Fibroblast of lung (primary cell): ENCODE results near the gene NRIP1. TPM values are rescaled to one million over a fixed set of nuclear protein-coding genes. Genes with fewer than 3 reads are reported as not detected.

Experiments
- DNase-seq, 2 donors: peaks; one replicate each; pipeline versions ENCODE4 v3.0.0 to v3.0.0-alpha.2; 2010; ENCODE audit warnings: low read depth in 2 of 2
- H2AFZ ChIP-seq: 2 replicates; pipeline ENCODE4 v1.5.1; 2012; ENCODE audit warnings: low read length, control low read depth, inconsistent platforms
- H3K27ac ChIP-seq: 2 replicates; pipeline ENCODE4 v1.5.1; 2011; ENCODE audit warnings: low read length, control low read depth; ENCODE audit not compliant: insufficient read depth
- H3K27me3 ChIP-seq: 2 replicates; pipeline ENCODE4 v1.5.1; 2011; ENCODE audit warnings: mild to moderate bottlenecking, low read length; ENCODE audit not compliant: control insufficient read depth, insufficient read depth
- H3K36me3 ChIP-seq: 2 replicates; pipeline ENCODE4 v1.5.1; 2011; ENCODE audit warnings: low read length; ENCODE audit not compliant: control insufficient read depth, insufficient read depth
- H3K4me1 ChIP-seq: 2 replicates; pipeline ENCODE4 v1.5.1; 2011; ENCODE audit warnings: low read length; ENCODE audit not compliant: control insufficient read depth, insufficient read depth; ENCODE audit errors: extremely low read depth
- H3K4me2 ChIP-seq: 2 replicates; pipeline ENCODE4 v1.5.1; 2011; ENCODE audit warnings: low read length, control low read depth; ENCODE audit not compliant: insufficient read depth; ENCODE audit errors: extremely low read depth
- H3K4me3 ChIP-seq, 4 experiments: fragments of 200-600 bp in 1 of 4; sonication (generic) in 1 of 4; replicated peaks in 1 of 4; 2 replicates each; pipeline ENCODE4 v1.5.1; 2011 to 2016; ENCODE audit warnings: low read length in 4 of 4, low read depth in 3 of 4, mild to moderate bottlenecking in 3 of 4, control low read depth in 2 of 4, inconsistent platforms in 1 of 4, mixed read lengths in 1 of 4; ENCODE audit not compliant: insufficient read depth in 1 of 4; ENCODE audit errors: control extremely low read depth in 1 of 4
- H3K79me2 ChIP-seq: 2 replicates; pipeline ENCODE4 v1.5.1; 2012; ENCODE audit warnings: mild to moderate bottlenecking, low read length, inconsistent platforms; ENCODE audit not compliant: control insufficient read depth, insufficient read depth
- H3K9ac ChIP-seq: 2 replicates; pipeline ENCODE4 v1.5.1; 2011; ENCODE audit warnings: mild to moderate bottlenecking, low read length, control low read depth; ENCODE audit not compliant: insufficient read depth
- H3K9me3 ChIP-seq: 2 replicates; pipeline ENCODE4 v1.5.1; 2012; ENCODE audit warnings: low read depth, low read length; ENCODE audit not compliant: control insufficient read depth, insufficient read depth
- H4K20me1 ChIP-seq: 2 replicates; pipeline ENCODE4 v1.5.1; 2011; ENCODE audit warnings: low read length; ENCODE audit not compliant: control insufficient read depth, insufficient read depth; ENCODE audit errors: extremely low read depth
- EZH2 ChIP-seq: IDR thresholded peaks from 2 replicates; pipeline ENCODE4 v1.5.1; 2012; ENCODE audit warnings: low read length, control low read depth, mild to moderate bottlenecking; ENCODE audit errors: missing control alignments
- polyA plus RNA-seq, 2 donors: library from polyadenylated mRNA; depleted of rRNA in 1 of 2; stranded (reverse) in 1 of 2; unstranded in 1 of 2; fragments of >200 nt; gene quantifications; 2 replicates each; pipeline ENCODE4 v1.2.1, GENCODE V29; 2011 to 2012; ENCODE audit warnings: missing spikeins in 1 of 2
- total RNA-seq: library from RNA; depleted of rRNA; stranded (reverse); fragments of >200 nt; gene quantifications from 2 replicates; pipeline ENCODE4 v1.2.1, GENCODE V29; 2014
- TF ChIP-seq, protein P1 (sequence below), 2 donors: IDR thresholded peaks in 1 of 2; conservative IDR thresholded peaks in 1 of 2; 1 replicate in 1 of 2; 2 replicates in 1 of 2; pipeline ENCODE4 v1.5.1; 2011 to 2012; ENCODE audit warnings: low read length in 2 of 2, control low read depth in 1 of 2, inconsistent platforms in 1 of 2, low read depth in 1 of 2, mild to moderate bottlenecking in 1 of 2

Gene NRIP1
- total and polyA plus RNA-seq, 2 donors (not counting 1 experiment from before 2014, with no cell fraction given): 17.8 to 24.8 TPM

DNA sequence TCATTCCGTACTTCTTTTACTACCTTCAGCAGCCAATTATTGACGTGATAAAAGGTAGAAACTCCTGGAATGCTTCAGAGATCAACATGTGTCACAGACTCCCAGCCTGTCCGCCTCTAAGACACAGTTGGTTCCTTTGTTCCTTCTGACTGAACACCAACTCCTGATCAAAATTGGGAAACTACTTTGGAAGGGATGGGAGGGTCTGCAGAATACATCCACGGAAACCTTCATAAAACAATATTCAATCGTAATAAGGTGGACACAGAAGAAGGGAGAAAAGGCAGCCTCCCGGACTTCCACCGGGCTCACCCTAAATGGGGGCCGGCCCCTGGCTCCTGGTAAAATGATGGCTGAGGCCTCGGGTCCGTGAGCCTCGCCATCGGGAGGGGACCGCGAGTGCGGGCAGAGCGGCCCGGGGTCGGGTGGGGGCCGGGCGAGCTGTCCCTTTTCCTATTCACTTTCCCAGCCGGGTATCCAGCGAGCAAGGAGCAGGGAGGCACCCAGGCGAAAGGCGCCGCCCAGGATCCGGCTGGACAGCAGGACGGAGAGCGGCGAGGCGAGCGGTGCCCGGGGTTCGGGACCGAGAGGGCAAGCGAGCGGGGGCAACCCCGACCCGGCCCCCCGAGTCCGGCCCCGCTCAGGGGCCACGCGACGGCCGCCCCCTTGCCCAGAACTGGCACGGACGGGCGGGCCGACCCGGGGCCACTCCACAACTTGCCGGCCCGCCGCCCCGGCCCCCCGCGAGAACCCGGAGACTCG, 805 bp downstream of the NRIP1 start:
- H3K9ac ChIP-seq: peak overlapping the region; percentile 86
- DNase-seq: peak; percentile 37 to 49
- no peaks in the 10 kb centered on the region for H3K27me3 ChIP-seq
- no peak for TF ChIP-seq EZH2
- TF ChIP-seq, protein P1, sequence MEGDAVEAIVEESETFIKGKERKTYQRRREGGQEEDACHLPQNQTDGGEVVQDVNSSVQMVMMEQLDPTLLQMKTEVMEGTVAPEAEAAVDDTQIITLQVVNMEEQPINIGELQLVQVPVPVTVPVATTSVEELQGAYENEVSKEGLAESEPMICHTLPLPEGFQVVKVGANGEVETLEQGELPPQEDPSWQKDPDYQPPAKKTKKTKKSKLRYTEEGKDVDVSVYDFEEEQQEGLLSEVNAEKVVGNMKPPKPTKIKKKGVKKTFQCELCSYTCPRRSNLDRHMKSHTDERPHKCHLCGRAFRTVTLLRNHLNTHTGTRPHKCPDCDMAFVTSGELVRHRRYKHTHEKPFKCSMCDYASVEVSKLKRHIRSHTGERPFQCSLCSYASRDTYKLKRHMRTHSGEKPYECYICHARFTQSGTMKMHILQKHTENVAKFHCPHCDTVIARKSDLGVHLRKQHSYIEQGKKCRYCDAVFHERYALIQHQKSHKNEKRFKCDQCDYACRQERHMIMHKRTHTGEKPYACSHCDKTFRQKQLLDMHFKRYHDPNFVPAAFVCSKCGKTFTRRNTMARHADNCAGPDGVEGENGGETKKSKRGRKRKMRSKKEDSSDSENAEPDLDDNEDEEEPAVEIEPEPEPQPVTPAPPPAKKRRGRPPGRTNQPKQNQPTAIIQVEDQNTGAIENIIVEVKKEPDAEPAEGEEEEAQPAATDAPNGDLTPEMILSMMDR (conservative IDR thresholded peaks at IDR 0.05 in 1 of 2, IDR thresholded peaks at IDR 0.05 in 1 of 2; ENCODE audit: low read depth in 1 of 2, low read length in 2 of 2): no peak
- H3K4me2 ChIP-seq: peak overlapping the region; percentile 73
- no peaks in the 10 kb centered on the region for H4K20me1 ChIP-seq
- H3K9me3 ChIP-seq: no peaks in the 10 kb centered on the region
- no peak overlapping the region for H2AFZ ChIP-seq
- H3K4me1 ChIP-seq: peaks cover 2% of the 10 kb centered on the region
- peak overlapping the region; percentile 72 for H3K27ac ChIP-seq
- no peaks in the 10 kb centered on the region for H3K36me3 ChIP-seq
- peaks cover 53% of the 10 kb centered on the region for H3K79me2 ChIP-seq
- peak overlapping the region; percentile 49 to 94 (median 74) for H3K4me3 ChIP-seq

DNA sequence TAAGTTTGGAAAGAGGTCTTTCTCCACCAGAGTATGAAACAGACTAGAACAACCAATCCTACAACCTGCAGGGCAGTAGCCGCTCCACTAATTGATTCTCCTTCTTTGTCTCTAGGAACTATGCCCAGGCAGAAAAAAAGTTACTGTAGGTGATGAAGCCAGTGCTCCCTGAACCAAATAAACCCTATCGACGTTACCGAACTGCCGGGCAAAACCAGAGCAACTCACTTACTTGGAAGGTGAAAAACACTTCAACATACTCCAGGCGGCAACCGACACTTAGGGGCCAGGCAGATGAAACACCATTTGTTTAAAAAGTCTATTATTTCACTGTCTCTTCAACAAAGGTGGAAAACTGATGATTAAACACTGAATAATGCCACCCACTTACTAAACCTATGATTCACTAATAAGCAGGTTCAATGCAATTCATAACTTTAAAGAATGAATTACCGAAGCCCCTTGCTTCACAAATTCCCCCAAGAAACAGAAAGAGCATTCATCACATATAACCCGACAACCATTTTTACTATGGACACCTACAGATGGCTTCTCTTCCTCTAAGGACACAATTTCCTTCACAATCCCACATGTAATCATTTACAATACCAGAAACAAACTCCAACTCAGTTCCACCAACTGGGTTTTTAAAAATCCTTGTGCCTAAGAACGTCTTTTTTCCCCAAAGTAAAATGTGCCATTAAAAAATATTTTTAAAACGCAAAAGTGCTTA, 1.6 kb downstream of the NRIP1 start:
- Histone ChIP-seq H3K27ac (peak overlapping the region; percentile 72), H3K9ac (peak overlapping the region; percentile 11), H3K36me3 (no peaks in the 10 kb centered on the region), H3K79me2 (peaks cover 61% of the 10 kb centered on the region), H4K20me1 (no peaks in the 10 kb centered on the region), H3K4me2 (peak overlapping the region; percentile 73), H3K4me1 (peaks cover 2% of the 10 kb centered on the region), H3K4me3 (peak overlapping the region; percentile 49 to 94 (median 74)), H2AFZ (no peak overlapping the region), H3K9me3 (no peaks in the 10 kb centered on the region), H3K27me3 (no peaks in the 10 kb centered on the region)
- TF ChIP-seq, protein P1 (conservative IDR thresholded peaks at IDR 0.05 in 1 of 2, IDR thresholded peaks at IDR 0.05 in 1 of 2; ENCODE audit: low read depth in 1 of 2, low read length in 2 of 2): no peak
- TF ChIP-seq EZH2: no peak
- DNase-seq: peak in 1 of 2 donors; percentile 50

DNA sequence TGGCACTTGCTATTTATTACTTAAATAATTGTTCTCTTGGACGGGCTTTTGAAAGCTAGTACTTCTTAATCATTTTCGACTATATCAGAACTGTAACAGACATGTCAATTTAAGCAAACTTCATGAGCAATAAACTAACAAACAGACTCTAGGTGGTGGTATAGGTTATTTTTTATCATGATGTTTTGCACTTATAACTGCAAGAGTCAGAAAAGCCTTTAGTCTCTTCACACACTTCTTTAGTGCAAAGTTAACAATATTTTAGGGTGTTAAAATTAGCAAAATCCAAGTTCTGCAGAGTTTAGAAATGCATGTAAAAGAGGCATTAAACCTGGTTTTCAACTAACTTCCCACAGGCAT, 2.2 kb downstream of the NRIP1 start:
- no peak for TF ChIP-seq EZH2
- TF ChIP-seq, protein P1 (conservative IDR thresholded peaks at IDR 0.05 in 1 of 2, IDR thresholded peaks at IDR 0.05 in 1 of 2; ENCODE audit: low read depth in 1 of 2, low read length in 2 of 2): no peak
- DNase-seq: peak; percentile 15 to 48
- Histone ChIP-seq H3K4me2 (peak overlapping the region; percentile 73), H3K9ac (no peak overlapping the region), H3K9me3 (no peaks in the 10 kb centered on the region), H3K79me2 (peaks cover 67% of the 10 kb centered on the region), H3K36me3 (no peaks in the 10 kb centered on the region), H3K4me3 (peak overlapping the region; percentile 49 to 94 (median 74)), H3K4me1 (peaks cover 6% of the 10 kb centered on the region), H3K27me3 (no peaks in the 10 kb centered on the region), H2AFZ (no peak overlapping the region), H4K20me1 (no peaks in the 10 kb centered on the region), H3K27ac (no peak overlapping the region)
